ENCODE measurements around the gene VPS52.

The VPS52 gene

GRCh38 chr6:33252759-33253158 lies 18.9 kb downstream of the VPS52 start:
- no peak for TF ChIP-seq CTCF (IDR thresholded peaks at IDR 0.05; ENCODE audit: low read depth, low read length)
- DNase-seq (ENCODE audit: low read depth in 2 of 2), result peak in 1 of 2 donors; percentile 38
- no peak overlapping the region for H3K4me3 ChIP-seq (replicated peaks in 1 of 2; ENCODE audit: low read depth in 2 of 2, low read length in 2 of 2)

- H3K4me3 ChIP-seq (replicated peaks in 1 of 2; ENCODE audit: low read depth in 2 of 2, low read length in 2 of 2), result no peak overlapping the region
- no peak for TF ChIP-seq CTCF (IDR thresholded peaks at IDR 0.05; ENCODE audit: low read depth, low read length)
- peak in 1 of 2 donors; percentile 18 for DNase-seq (ENCODE audit: low read depth in 2 of 2)
Measured at GRCh38 chr6:33251395-33252012, 20.2 kb downstream of the VPS52 start.

- peak overlapping the region in 1 of 2 donors; percentile 2 for H3K4me3 ChIP-seq (replicated peaks in 1 of 2; ENCODE audit: low read depth in 2 of 2, low read length in 2 of 2)
- DNase-seq (ENCODE audit: low read depth in 2 of 2), result no peak
- TF ChIP-seq CTCF (IDR thresholded peaks at IDR 0.05; ENCODE audit: low read depth, low read length), result no peak
Measured at GRCh38 chr6:33250731-33251130, 20.9 kb downstream of the VPS52 start.

- TF ChIP-seq CTCF (IDR thresholded peaks at IDR 0.05; ENCODE audit: low read depth, low read length), result no peak
- DNase-seq (ENCODE audit: low read depth in 2 of 2), result peak; percentile 69 to 88
- peak overlapping the region; percentile 57 to 72 for H3K4me3 ChIP-seq (replicated peaks in 1 of 2; ENCODE audit: low read depth in 2 of 2, low read length in 2 of 2)
Measured at GRCh38 chr6:33249732-33250630, 21.7 kb downstream of the VPS52 start.

GRCh38 chr6:33248932-33249731 lies 22.5 kb downstream of the VPS52 start:
- peak overlapping the region; percentile 57 to 72 for H3K4me3 ChIP-seq (replicated peaks in 1 of 2; ENCODE audit: low read depth in 2 of 2, low read length in 2 of 2)
- DNase-seq (ENCODE audit: low read depth in 2 of 2), result peak; percentile 100
- no peak for TF ChIP-seq CTCF (IDR thresholded peaks at IDR 0.05; ENCODE audit: low read depth, low read length)

- H3K4me3 ChIP-seq (replicated peaks in 1 of 2; ENCODE audit: low read depth in 2 of 2, low read length in 2 of 2), result peak overlapping the region; percentile 49 to 57
- DNase-seq (ENCODE audit: low read depth in 2 of 2), result peak; percentile 64 to 72
- no peak for TF ChIP-seq CTCF (IDR thresholded peaks at IDR 0.05; ENCODE audit: low read depth, low read length)
Measured at GRCh38 chr6:33248643-33248931, 23.1 kb downstream of the VPS52 start.

All from cardiac fibroblast (primary cell).